Stimulated activated CD4-positive, alpha-beta T cell treated with anti-CD3 and anti-CD28 coated beads, Interleukin-1b, Interleukin-23, amount 100 ng/mL, for 24 hours (primary cell): ENCODE results near the gene REG3G.
"Not testable (repeated sequence)": the region's sequence is repeated elsewhere in the genome, so short reads cannot be mapped to it uniquely, and the experiment has no call there.

Experiments
- DNase-seq, 4 experiments: peaks; one replicate each; pipeline ENCODE4 v3.0.0-alpha.2; 2020; ENCODE audit warnings: low read depth in 4 of 4, low spot score in 1 of 4

The REG3G gene

GRCh38 chr2:79013629-79014028 lies 11.9 kb upstream of the REG3G start:
- no peak for DNase-seq

GRCh38 chr2:79016342-79016741 lies 9.2 kb upstream of the REG3G start:
- no peak for DNase-seq

- DNase-seq = no peak
Observed at GRCh38 chr2:79026061-79026460, 559 bp downstream of the REG3G start.

GRCh38 chr2:79039944-79040343 lies 14.4 kb downstream of the REG3G start:
- DNase-seq = no peak

GRCh38 chr2:79041032-79041448 lies 15.5 kb downstream of the REG3G start:
- DNase-seq = no peak

- not testable (repeated sequence) for DNase-seq
Observed at GRCh38 chr2:79053486-79053885, 28.0 kb downstream of the REG3G start.

GRCh38 chr2:79054769-79055168 lies 29.3 kb downstream of the REG3G start:
- not testable (repeated sequence) for DNase-seq

- DNase-seq = no peak
Observed at GRCh38 chr2:79065201-79065600, 39.7 kb downstream of the REG3G start.

GRCh38 chr2:79071078-79071477 lies 45.6 kb downstream of the REG3G start:
- DNase-seq = no peak
